Activated CD4-positive, alpha-beta T cell treated with anti-CD3 and anti-CD28 coated beads, Interleukin-2, amount 50 U/mL, for 24 hours (primary cell): ENCODE data around the gene TRIP12.
"Not testable (repeated sequence)": the region's sequence is repeated elsewhere in the genome, so short reads cannot be mapped to it uniquely, and the experiment has no call there.

Experiments
- DNase-seq, 2 donors: peaks; one replicate each; pipeline ENCODE4 v3.0.0-alpha.2; 2020; ENCODE audit warnings: low read depth in 1 of 2, low spot score in 1 of 2

TRIP12 gene

DNA sequence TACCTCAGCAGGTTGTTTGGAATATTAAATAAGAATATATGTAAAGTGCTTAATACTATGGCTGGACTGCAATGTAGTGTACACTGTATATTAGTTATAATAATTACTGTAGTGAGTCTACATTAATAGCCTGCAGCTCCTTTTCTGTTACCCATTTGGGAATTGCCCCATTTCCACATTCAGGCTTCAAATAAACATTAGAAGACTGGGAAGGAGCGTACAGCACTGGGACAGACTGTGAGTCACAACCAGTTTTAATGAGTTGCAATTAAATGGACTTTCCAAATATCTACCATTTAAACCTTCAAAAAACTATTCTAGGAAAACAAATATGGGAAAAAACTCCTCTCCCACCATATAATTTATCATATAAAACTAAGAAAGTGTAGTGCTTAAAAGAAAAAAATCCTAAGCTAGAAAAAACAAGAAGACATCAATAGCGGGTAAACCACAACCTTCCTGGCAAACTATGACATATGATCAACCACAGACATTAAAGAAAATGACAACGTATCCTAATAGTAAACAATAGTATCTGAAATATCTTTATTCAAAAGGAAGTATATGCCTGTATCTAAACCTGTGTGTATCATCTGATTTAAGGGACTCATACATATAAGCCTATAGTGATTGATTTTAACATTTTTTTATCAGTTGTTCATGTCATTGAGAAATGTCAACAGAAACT is 86.1 kb downstream of the TRIP12 start:
- no peak for DNase-seq

DNA sequence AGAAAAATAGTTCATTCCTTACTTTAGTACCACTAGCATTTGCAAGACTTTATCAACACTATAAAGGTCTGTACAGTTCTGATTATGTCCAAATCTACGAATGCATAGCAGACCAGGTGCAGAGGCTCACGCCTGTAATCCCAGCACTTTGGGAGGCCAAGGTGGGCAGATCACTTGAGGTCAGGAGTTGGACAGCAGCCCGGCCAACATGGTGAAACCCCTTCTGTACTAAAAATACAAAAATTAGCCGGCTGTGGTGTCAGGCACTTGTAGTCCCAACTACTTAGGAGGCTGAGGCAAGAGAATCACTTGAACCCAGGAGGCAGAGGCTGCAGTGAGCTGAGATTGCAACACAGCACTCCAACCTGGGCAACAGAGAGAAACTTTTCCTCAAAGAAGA is 87.4 kb downstream of the TRIP12 start:
- not testable (repeated sequence) for DNase-seq

DNA sequence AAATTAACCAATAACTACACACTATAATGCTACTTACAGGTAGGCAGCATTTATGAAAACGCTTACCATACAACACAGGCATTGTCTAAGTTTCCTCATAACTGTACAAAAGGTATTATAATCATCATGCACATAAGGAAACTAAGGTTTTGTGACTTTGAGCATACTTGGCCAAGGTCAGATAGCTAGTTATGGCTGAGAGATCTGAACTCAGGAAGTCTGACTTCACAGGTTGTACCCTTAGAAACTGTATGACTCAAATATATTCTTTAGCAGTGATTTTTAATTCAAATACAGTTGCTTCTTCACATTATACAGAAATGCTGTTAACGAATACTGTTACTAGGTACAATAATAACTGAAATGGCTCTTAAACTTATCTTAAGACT is 89.3 kb downstream of the TRIP12 start:
- no peak for DNase-seq

DNA sequence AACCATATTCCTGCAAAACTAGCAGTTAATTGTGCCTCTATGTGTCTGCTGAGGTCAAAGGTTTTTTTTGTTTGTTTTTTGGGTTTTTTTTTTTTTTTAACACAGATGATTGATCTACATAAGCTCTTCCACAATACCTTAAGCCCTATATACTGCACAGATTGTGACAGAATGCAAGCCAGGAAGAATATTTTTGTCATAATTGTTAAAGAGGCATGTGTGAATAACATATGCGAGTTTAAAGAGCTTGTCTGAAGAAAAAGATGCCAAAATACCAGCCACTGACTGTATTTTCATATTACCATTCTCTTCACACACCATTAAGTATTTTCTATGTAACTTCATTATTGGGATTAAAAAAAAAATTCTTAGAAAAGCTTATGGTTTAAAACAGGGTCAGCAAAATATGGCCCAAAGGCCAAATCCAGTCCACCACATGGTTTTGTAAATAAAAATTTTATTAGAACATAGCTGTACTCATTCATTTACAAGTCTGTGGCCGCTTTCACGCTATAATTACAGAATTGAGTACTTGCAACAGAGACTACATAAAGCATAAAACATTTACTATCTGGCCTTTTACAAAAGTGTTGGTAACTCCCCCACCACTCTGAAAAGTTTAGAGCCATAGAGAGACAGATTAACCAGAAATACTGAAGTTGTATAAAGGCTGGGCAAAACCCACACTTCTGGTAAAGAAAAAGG is 89.9 kb downstream of the TRIP12 start:
- no peak for DNase-seq

DNA sequence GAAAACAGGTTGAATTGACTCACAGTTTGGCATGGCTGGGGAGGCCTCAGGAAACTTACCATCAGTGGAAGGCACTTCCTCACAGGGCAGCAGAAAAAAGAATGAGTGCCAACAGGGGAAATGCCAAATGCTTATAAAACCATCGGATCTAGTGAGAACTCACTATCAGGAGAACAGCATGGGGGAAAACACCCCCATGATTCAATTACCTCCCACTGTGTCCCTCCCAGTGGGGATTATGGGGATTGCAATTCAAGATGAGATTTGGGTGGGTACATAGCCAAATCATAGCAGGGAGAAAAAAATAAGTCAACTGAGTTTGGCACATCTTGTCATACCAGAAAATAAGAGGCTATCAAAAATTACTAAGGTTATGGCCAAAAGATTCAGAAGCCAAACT is 96.3 kb downstream of the TRIP12 start:
- no peak for DNase-seq

DNA sequence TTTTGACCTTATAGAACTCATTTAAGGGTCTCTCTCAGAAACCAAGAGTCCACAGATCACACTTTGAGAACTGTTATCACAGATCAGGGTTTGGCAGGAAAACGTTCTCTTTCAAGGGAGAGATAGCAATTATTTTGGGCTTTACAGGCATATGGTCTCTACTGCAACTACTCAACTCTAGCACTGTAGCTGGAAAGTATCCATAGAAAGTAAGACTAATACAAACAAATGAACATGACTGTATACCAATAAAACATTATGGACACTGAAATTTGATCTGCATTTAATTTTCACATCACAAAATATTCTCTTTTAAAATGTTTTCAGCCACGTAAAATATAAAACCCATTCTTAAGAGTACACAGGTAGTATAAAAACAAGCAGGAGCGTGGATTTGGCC is 100.5 kb downstream of the TRIP12 start:
- no peak for DNase-seq

DNA sequence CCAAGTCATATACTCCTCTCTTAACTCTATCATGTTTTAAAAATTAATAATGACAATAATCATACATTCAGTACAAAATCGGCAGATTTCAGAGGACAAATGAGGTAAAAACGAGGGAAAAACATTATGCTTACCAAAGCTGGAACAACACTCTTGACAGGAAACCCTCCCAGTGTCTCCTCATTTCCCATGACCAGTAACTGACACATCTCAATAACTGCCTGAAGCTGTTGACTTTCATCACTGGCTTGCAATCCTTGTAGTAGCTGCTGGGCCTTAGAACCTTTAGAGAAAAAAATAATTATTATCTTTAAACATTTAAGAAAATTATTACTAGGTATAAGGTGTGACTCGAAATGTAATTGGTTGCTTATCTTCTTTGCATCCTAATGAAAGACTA is 103.6 kb downstream of the TRIP12 start:
- DNase-seq = no peak

DNA sequence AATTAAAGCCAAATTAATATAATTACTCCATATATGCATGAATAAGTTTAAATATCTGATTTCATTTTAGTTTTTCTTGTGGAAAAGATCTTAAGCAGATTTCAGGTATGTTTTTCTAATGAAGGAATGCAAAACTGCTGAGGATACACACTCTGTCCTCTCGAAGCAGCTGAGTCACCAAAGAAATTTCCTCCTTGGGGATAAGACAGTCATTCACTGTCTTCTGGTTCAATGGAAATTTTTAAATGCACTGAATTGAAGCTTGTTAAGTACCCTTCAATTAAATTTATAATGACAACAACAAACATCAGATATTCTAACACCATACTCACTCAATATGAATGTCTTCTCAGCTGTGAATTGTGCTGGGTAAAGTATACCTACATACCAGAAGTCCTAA is 106.0 kb downstream of the TRIP12 start:
- DNase-seq = no peak

DNA sequence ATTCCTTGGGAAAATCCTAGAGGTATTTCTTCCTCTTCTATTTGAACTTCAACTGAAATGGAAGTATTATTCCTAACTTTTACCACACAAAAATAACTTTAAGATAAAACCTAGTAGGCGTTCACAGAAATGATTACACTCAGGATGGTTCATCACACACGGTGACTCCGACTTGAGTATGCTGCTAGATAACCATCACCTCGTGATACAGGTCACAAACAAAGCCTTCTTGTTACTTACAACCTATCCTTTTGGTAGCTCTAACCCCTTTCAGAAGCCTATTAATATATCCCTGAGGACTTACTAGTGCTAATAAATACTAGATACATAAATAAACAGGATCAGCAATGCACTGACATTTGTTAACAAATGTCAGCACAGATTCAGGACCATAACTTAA is 106.5 kb downstream of the TRIP12 start:
- no peak for DNase-seq

DNA sequence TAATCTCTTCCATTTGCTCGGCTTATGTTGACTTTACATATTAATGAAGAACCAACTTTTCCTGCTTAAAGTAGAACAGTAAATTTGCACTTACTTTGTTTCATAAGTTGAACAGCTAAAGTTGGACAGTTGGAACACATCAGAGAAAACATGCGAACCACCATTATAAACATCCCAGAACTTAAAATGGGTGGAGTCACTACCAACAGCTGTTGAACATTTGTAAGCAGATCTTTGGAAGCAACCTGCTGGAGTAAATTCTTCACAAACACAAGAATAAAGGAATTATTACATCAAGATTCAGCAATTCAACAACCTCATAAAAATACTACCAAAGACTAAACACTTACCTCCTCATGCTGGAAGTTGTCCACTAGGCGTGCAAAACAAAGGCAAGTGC is 111.0 kb downstream of the TRIP12 start:
- DNase-seq = no peak

DNA sequence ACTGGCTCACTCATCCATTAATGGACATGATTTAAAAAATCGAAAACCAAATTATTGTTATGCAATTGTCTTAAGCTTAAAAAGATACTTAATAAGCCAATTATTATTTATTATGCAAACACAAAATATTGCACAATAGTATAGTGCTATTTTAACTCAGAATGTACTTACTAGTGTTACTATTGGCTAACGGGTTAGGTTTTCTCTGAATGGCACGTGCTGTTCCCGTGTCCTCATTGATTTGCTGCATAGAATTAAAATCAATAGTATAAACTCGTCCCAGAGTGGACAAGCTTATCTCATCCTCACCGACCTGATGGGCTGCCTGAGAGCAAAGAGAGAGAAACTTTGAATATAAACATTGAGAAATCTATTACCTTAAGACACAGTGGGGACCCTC is 116.2 kb downstream of the TRIP12 start:
- no peak for DNase-seq

DNA sequence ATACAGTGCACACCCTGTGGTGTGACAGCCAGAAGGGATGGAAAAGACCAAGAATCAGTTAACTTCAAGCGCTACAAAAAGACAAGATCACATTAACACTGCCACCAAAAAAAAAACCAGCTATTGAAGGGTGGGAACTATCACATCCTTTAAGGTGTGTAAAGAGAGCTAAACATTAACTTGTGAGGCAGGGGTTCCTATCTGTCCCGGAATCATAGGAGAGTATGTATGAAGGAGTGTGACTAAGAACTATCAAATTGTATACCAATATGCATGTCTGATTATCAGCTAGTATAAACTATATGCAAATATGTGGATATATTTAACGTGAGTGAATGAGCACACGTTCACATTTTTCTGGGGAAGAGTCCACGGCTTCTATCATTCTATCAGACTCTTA is 119.0 kb downstream of the TRIP12 start:
- no peak for DNase-seq

DNA sequence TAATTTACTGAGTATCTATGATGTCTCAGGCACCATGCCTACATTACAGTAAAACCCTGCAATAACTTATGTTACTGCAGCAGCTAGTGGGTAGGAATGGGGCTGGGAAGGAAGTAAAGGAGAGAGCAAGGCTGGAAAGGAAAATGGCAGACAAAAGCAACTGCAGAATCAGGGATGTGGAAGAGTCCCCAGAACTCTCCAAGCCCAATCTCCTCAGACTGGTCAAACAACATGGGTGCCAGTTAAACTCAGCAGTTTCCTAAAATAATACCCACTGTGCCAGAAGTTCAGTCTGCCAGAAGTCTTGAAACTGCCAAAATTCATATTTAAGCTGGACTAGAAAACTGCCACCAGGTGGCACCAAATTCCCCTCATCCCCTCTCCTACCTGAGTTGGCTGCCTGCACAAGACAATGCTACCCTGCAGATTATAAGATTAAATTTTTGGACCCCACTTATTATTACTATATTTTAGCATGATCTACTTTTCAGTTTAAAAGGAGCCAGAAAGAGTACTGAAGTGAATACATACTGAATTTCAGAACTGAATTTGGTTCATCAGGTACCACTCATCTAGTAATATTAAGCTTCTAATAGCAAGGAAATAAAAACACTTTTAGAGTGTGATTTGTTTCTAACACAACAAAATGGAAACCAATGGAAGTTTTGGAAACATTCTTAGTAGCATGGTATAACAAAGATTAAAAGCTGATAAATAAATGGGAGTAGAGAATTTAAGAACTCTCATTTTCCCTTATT is 120.6 kb downstream of the TRIP12 start:
- peak; percentile 28 to 54 for DNase-seq

DNA sequence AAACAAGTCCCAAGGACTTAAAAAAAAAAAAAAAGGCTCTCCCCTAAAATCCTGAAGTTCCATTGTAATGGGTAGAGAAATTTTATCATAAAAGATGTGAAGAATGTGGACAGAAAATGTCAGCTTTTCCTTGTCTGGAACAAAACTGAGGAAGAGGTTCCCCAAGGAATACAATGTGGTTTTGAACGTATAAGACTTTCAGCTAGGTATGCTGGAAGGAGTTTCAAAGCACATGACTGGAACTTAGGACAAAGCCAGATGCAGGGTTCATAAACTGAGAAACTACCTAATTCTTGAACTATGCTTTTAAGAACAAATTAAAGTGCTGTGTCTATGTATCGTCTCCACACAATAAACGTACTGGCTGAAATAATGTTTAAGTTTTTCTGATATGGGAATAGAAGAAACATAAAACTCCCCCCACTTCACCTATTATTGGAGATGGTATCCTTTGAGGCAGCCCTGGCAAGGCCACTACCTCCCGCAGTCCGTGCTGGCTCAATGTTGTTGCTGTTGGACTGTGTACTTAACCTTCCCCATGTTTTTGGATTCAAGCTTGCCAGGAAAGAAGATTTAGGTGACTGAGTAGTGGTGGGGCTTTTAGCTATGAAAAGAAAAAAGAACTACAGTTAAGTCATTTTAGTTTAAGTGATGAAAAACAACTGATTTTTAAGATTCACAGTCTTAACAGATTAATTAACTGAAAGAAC is 123.2 kb downstream of the TRIP12 start:
- no peak for DNase-seq

DNA sequence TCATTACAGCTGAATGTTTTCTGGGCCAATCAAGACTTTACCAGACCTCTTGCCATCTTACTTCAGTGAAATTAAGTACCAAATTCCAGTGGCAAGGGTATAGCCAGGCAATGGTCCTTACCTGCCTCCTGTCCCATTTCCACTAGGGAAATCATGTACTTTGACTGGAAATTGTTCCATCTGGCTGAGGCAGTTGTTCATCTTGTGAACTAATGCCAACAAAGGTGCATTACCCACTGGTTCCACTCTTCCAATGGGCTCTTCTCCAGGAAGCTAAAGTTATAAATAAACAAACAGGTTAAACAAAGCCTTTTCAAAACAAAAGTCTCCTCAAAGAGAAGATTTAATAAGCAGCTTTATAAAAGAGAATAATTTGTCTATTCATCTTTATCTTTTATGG is 126.8 kb downstream of the TRIP12 start:
- no peak for DNase-seq

DNA sequence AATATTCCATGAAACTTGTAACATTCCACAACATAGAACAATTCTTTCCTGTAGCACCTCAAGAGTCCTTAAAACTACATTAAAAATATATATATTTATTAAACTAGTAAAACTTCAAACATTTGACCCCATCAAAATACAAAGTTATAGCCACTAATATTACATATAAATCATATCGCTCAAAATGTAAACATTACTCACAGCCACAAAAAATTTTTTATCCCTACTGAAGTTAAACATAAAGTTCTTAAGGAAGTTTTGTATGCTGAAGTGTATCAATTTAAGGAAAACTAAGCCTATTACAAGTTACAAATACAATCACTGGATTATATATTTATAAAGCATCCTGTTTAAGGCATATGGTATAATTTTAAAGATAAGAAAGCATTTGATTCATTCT is 127.2 kb downstream of the TRIP12 start:
- DNase-seq = no peak

DNA sequence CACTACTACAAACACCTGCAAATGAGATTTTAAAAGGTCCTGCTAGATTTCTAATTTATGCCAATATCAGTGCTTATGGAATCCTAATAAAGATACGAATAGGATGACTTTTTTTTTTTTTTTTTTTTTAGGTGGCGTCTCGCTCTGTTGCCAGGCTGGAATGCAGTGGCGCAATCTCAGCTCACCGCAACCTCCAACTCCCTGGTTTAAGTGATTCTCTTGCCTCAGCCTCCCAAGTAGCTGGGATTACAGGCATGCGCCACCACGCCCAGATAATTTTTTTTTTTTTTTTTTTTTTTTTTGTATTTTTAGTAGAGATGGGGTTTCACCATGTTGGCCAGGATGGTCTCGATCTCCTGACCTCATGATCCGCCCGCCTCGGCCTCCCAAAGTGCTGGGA is 135.5 kb downstream of the TRIP12 start:
- DNase-seq = not testable (repeated sequence)

DNA sequence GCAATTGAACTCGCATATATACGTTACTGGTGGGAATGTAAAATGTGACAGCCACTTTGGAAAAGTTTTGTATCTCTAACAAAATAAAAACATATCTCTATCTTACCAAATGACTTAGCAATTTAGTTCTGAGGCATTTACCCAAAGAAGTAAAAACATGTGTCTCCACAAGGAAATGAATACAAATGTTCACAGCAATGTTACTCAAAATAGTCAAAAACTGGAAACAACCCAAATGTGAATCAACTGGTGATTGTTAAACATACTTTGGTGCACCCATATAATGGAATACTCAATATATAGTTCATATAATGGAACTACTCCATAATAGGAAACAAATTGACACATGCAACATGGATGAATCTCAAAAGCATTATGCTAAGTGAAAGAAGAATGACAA is 137.0 kb downstream of the TRIP12 start:
- no peak for DNase-seq

DNA sequence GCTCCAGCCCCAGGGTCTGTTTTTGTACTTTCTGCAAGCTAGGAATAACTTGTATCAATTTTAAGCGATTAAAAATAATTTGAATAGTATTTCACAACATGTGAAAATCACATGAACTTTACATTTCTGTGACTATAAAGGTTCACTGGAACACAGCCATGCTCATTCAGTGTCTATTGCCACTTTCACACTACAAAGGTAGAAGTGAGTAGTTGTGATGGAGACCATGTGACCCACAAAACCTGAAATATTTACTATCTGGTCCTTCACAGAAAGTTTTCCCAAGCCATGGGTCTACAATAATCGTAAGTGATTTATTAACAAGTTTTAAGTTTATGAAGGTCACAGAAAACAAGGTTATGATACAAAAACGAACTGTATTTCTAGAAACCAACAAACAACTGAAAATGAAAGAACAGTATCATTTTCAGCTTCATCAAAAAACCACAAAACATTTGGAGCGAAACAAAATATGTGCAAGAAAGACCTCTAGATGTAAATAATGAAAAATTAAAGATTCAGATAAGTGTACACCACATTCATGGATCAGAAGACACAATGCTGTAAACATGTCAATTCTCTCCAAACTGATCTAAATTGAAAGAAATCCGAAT is 138.6 kb downstream of the TRIP12 start:
- no peak for DNase-seq

DNA sequence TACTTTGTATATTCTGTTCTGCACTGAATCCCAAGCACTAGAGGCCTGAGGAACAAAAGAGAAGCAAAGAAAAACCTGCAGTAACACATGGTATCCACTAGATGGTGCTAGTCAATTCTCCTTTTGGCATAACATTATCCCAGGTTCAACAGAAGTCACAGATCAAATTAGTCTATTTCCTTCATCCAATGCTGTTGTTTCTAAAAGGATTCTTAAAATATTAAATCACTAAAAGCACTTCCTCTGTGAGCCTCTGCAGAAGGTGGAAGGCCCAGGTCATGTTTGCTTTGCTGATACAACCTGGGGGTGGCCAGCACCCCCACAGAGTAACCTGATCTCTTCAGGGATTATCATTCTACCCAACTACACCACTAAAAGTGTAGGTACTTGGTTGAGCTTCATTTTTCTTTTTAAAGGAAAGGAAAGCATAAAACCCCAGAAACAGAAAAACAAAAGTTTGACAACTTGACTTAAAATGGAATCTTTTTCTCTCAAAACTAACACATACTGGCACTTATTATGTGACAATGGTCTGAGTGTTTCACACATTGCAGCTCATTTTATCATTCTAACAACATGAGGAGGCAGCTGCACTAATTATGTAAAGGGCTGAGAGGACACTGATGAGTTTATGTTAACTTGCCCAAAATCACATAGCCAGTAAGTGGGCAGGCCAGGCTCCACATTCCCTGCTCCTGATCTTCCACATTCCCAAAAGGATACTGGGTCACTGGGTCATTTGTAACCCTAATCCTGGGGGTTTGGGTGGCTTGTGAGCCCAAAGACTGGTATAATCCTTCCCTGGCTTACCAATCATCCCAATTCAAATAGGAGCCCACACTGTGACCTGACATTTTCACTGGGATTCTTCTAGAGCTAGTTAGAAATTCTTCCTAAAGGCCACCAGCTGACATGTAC is 140.7 kb downstream of the TRIP12 start:
- DNase-seq = no peak
